Liver (tissue), 9 donors: ENCODE data around the gene TMEM161A. TPM values are rescaled to one million over a fixed set of nuclear protein-coding genes. Genes with fewer than 3 reads are reported as not detected.

ENCODE experiments used
- DNase-seq: peaks from one replicate; pipeline ENCODE4 v3.0.0-alpha.2; 2017; ENCODE audit warnings: low spot score
- H3K27ac ChIP-seq, 2 donors: one replicate each; pipeline ENCODE4 v1.7.0; 2013; ENCODE audit warnings: inconsistent platforms in 2 of 2, low read length in 2 of 2, control low read depth in 1 of 2, low read depth in 1 of 2, mild to moderate bottlenecking in 1 of 2
- H3K27me3 ChIP-seq, 4 donors: one replicate each; pipeline versions ENCODE4 v1.6.1 to v1.7.0; 2013; ENCODE audit warnings: low read length in 3 of 4, inconsistent platforms in 1 of 4, mild to moderate bottlenecking in 1 of 4, moderate library complexity in 1 of 4; ENCODE audit not compliant: control insufficient read depth in 4 of 4, insufficient read depth in 4 of 4
- H3K36me3 ChIP-seq, 4 donors: one replicate each; pipeline versions ENCODE4 v1.6.1 to v1.7.0; 2013; ENCODE audit warnings: low read length in 3 of 4, mild to moderate bottlenecking in 3 of 4, low read depth in 1 of 4, moderate library complexity in 1 of 4; ENCODE audit not compliant: control insufficient read depth in 4 of 4, insufficient read depth in 3 of 4
- H3K4me1 ChIP-seq, 4 donors: one replicate each; pipeline versions ENCODE4 v1.6.1 to v1.7.0; 2013; ENCODE audit warnings: low read length in 3 of 4, mild to moderate bottlenecking in 3 of 4, moderate library complexity in 1 of 4; ENCODE audit not compliant: control insufficient read depth in 4 of 4, insufficient read depth in 4 of 4
- H3K4me3 ChIP-seq, 3 donors: one replicate each; pipeline versions ENCODE4 v1.6.1 to v1.7.0; 2013; ENCODE audit warnings: low read length in 3 of 3, control low read depth in 1 of 3, low read depth in 1 of 3, mild to moderate bottlenecking in 1 of 3
- H3K9ac ChIP-seq, 2 donors: one replicate each; pipeline ENCODE4 v1.7.0; 2013; ENCODE audit warnings: low read length in 2 of 2, mild to moderate bottlenecking in 2 of 2, moderate library complexity in 2 of 2, control low read depth in 1 of 2, low read depth in 1 of 2
- H3K9me3 ChIP-seq, 4 donors: one replicate each; pipeline versions ENCODE4 v1.6.1 to v1.7.0; 2013; ENCODE audit warnings: low read length in 3 of 4; ENCODE audit not compliant: control insufficient read depth in 4 of 4
- ATF3 ChIP-seq: IDR thresholded peaks from 2 replicates; pipeline ENCODE4 v1.6.1; 2016; ENCODE audit warnings: antibody characterized with exemption
- CTCF ChIP-seq: fragments of 150-350 bp; IDR thresholded peaks from 2 replicates; pipeline ENCODE4 v1.5.1; 2017; ENCODE audit warnings: improper control_type of control experiment, low read depth, low read length; ENCODE audit not compliant: missing input control
- FOXA1 ChIP-seq: IDR thresholded peaks from 2 replicates; pipeline ENCODE4 v1.6.1; 2016; ENCODE audit warnings: antibody characterized with exemption
- FOXA2 ChIP-seq: IDR thresholded peaks from 2 replicates; pipeline ENCODE4 v1.6.1; 2016; ENCODE audit warnings: antibody characterized with exemption
- GABPA ChIP-seq, 2 donors: IDR thresholded peaks in 1 of 2; conservative IDR thresholded peaks in 1 of 2; 2 replicates each; pipeline ENCODE4 v1.6.1; 2016; ENCODE audit warnings: antibody characterized with exemption in 2 of 2, mild to moderate bottlenecking in 1 of 2, moderate library complexity in 1 of 2
- HNF4G ChIP-seq: IDR thresholded peaks from 2 replicates; pipeline ENCODE4 v1.6.1; 2016; ENCODE audit warnings: antibody characterized with exemption
- JUND ChIP-seq, 2 donors: IDR thresholded peaks; 2 replicates each; pipeline ENCODE4 v1.6.1; 2016; ENCODE audit warnings: antibody characterized with exemption in 2 of 2
- MAX ChIP-seq: IDR thresholded peaks from 2 replicates; pipeline ENCODE4 v1.6.1; 2016; ENCODE audit warnings: antibody characterized with exemption
- NR2F2 ChIP-seq: IDR thresholded peaks from 2 replicates; pipeline ENCODE4 v1.6.1; 2016; ENCODE audit warnings: antibody characterized with exemption
- RAD21 ChIP-seq, 2 donors: IDR thresholded peaks; 2 replicates each; pipeline ENCODE4 v1.6.1; 2016; ENCODE audit warnings: antibody characterized with exemption in 2 of 2, mild to moderate bottlenecking in 2 of 2
- REST ChIP-seq: IDR thresholded peaks from 2 replicates; pipeline ENCODE4 v1.6.1; 2016; ENCODE audit warnings: antibody characterized with exemption, mild to moderate bottlenecking
- RXRA ChIP-seq, 2 donors: IDR thresholded peaks; 2 replicates each; pipeline ENCODE4 v1.6.1; 2017 to 2018; ENCODE audit warnings: antibody characterized with exemption in 2 of 2, mild to moderate bottlenecking in 1 of 2
- SP1 ChIP-seq: IDR thresholded peaks from 2 replicates; pipeline ENCODE4 v1.6.1; 2018; ENCODE audit warnings: antibody characterized with exemption, mild to moderate bottlenecking
- TAF1 ChIP-seq: conservative IDR thresholded peaks from 2 replicates; pipeline ENCODE4 v1.6.1; 2016; ENCODE audit warnings: antibody characterized with exemption, mild to moderate bottlenecking
- YY1 ChIP-seq: IDR thresholded peaks from 2 replicates; pipeline ENCODE4 v1.6.1; 2016; ENCODE audit warnings: antibody characterized with exemption, mild to moderate bottlenecking
- ZBTB33 ChIP-seq: IDR thresholded peaks from 2 replicates; pipeline ENCODE4 v1.6.1; 2016; ENCODE audit warnings: antibody characterized with exemption
- WGBS: extraction: QIAGEN DNeasy Blood & Tissue Kit; methylation state at CpG from one replicate; pipeline ENCODE4 v1.1.7; 2013; 5-methylcytosine and 5-hydroxymethylcytosine counted together
- polyA plus RNA-seq, 2 donors: library from polyadenylated mRNA; stranded (reverse) in 1 of 2; unstranded in 1 of 2; fragments of 200-250 nt in 1 of 2; fragments of >200 nt in 1 of 2; fragmentation: Nextera tagmentation in 1 of 2; extraction: Ambion mirVana in 1 of 2; gene quantifications; one replicate each; pipeline versions ENCODE4 v1.2.1 to v1.2.3, GENCODE V29; 2013 to 2015
- total RNA-seq, 2 donors: library from RNA; depleted of rRNA; stranded (reverse); fragments of >200 nt; gene quantifications; one replicate each; pipeline ENCODE4 v1.2.3, GENCODE V29; 2014
- donor health status: healthy.
- donor health status: healthy.
- donor health status: healthy.
- donor health status: healthy.
- donor health status: healthy.

TMEM161A gene
- total and polyA plus RNA-seq, 4 donors = 13.1 to 27.1 (median 24.0) TPM

GRCh38 chr19:19167612-19168011 is 29.3 kb upstream of the TMEM161A start:
- 84% methylated on average over 3 of the region's 3 CpGs for WGBS
- TF ChIP-seq RXRA (IDR thresholded peaks at IDR 0.05) (no peak), ATF3 (no peak), GABPA (IDR thresholded peaks at IDR 0.05 in 1 of 2, conservative IDR thresholded peaks at IDR 0.05 in 1 of 2) (no peak), FOXA1 (no peak), NR2F2 (no peak), TAF1 (no peak), FOXA2 (no peak), YY1 (no peak), ZBTB33 (no peak), REST (no peak), MAX (no peak), CTCF (no peak), HNF4G (no peak), SP1 (no peak), JUND (IDR thresholded peaks at IDR 0.05) (no peak)
- Histone ChIP-seq H3K27ac (no peak overlapping the region), H3K9me3 (no peaks in the 10 kb centered on the region), H3K9ac (no peak overlapping the region), H3K27me3 (no peaks in the 10 kb centered on the region), H3K4me1 (peaks cover 0 to 6% (median 0%) of the 10 kb centered on the region in 4 donors), H3K4me3 (no peak overlapping the region), H3K36me3 (no peaks in the 10 kb centered on the region)
- no peak for DNase-seq

- 100% methylated on average over 1 of the region's 1 CpG for WGBS
- H3K9me3 ChIP-seq = no peaks in the 10 kb centered on the region
- H3K36me3 ChIP-seq = no peaks in the 10 kb centered on the region
- H3K9ac ChIP-seq = no peak overlapping the region
- H3K4me3 ChIP-seq = no peak overlapping the region
- TF ChIP-seq FOXA2 (no peak), JUND (IDR thresholded peaks at IDR 0.05) (no peak), SP1 (no peak), FOXA1 (no peak), RXRA (IDR thresholded peaks at IDR 0.05) (no peak), RAD21 (IDR thresholded peaks at IDR 0.05) (no peak), REST (no peak), ZBTB33 (no peak)
- DNase-seq = no peak
- no peak overlapping the region for H3K27ac ChIP-seq
- peaks cover 0 to 5% (median 0%) of the 10 kb centered on the region in 4 donors for H3K4me1 ChIP-seq
- no peaks in the 10 kb centered on the region for H3K27me3 ChIP-seq
Measured at GRCh38 chr19:19165396-19165795, 27.1 kb upstream of the TMEM161A start.
